HuH-7 (cell line): Measurements from ENCODE around the gene RFX1.
"Not testable (repeated sequence)": the region's sequence is repeated elsewhere in the genome, so short reads cannot be mapped to it uniquely, and the experiment has no call there.

Source experiments
- DNase-seq: peaks from one replicate; pipeline ENCODE4 v3.0.0; 2011; ENCODE audit warnings: low spot score

Gene RFX1

GRCh38 chr19:13934785-13935109, 71.4 kb downstream of the RFX1 start:
- DNase-seq, result no peak

- DNase-seq, result no peak
Measured at GRCh38 chr19:13932911-13933393, 73.2 kb downstream of the RFX1 start.

DNA sequence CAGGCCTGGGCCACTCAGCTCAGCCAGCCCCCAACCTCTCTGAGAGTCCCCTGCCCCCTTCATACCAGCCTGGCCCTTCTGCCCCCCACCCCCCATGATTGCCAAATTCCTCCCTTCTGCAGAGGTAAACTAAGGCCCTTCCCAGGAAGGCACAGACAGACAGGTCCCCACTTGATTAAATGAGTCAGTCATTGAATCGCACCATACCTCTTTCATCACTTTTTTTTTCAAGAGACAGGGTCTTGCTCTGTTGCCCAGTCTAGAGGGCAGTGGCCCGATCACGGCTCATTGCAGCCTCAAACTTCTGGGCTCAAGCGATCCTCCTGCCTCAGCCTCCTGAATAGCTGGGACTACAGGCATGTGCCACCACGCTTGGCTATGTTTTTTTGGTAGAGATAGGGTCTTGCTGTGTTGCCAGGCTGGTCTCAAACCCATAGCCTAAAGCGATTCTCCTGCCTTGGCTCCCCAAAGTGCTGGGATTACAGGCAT, 73.9 kb downstream of the RFX1 start:
- DNase-seq, result no peak

DNA sequence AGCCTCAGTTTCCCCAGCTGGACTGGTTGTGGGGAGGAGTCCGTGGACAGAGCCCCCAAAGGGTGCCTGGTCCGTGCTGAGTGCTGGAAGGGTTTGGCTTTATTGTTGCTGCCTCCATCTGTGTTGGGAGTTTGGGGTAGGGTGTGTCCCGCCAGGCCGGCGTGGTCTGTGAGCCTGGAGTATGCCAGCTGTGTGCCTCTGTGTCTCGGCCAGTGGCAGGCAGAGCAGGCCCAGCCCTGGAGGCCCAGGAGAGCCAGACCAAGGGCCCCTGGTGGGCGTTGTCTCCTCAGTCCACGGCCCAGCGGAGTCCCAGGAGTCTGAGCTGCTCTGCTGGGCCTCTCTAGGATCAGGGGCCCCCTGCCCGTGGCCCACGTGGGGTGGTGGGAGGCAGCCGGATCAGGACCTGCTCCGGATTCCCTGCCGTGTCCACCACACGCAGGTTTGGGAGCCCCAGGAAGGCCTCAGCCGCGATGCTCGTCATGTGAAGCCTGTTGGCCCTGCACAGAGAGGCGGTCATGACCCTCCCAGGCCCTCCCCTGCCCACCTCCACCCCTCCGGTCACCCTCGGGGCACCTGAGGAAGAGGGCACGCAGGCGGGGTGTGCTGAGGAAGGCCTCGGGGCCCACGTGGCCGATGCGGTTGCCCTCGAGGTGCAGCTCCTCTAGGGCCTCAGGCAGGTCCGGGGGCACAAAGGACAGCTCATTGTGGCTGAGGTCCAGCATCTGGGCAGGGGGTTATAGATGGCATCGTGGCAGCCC, 74.5 kb downstream of the RFX1 start:
- DNase-seq, result no peak

GRCh38 chr19:13930402-13930801, 75.7 kb downstream of the RFX1 start:
- DNase-seq, result no peak

- DNase-seq, result no peak
Measured at GRCh38 chr19:13929956-13930355, 76.2 kb downstream of the RFX1 start.

GRCh38 chr19:13929340-13929739, 76.8 kb downstream of the RFX1 start:
- no peak for DNase-seq

DNA sequence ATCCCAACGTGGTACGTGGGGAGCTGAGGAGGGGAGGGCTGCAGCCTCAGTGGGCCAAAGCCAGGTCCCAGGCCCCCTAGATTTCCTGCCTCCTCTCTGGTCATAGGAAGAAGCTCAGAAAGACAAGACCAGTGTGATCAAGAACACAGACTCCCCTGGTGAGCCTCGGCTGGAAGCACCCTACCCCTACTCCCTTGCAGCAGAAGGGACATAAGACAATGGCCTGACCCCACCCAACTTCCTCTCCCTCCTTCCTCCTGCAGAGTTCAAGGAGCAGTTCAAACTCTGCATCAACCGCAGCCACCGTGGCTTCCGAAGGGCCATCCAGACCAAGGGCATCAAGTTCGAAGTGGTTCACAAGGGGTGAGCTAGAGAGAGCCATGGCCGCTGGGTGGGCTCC, 79.4 kb downstream of the RFX1 start:
- no peak for DNase-seq

DNA sequence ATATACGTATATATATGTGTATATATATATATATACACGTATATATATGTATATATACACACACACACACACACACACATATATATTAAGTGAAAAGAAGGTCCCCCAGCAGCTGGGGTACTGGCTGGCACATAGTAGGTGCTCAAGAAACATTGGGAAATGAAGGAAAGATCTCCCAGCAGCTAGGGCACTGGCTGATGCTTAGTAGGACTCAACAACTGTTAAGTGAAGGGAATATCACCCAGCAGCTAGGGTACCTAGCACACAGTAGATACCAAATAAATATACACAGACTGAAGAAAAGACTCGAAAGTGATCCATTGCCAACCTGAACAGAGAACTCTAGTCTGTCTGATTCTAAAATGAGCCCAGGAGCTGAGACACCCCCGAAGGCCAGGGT, 80.1 kb downstream of the RFX1 start:
- DNase-seq, result no peak

DNA sequence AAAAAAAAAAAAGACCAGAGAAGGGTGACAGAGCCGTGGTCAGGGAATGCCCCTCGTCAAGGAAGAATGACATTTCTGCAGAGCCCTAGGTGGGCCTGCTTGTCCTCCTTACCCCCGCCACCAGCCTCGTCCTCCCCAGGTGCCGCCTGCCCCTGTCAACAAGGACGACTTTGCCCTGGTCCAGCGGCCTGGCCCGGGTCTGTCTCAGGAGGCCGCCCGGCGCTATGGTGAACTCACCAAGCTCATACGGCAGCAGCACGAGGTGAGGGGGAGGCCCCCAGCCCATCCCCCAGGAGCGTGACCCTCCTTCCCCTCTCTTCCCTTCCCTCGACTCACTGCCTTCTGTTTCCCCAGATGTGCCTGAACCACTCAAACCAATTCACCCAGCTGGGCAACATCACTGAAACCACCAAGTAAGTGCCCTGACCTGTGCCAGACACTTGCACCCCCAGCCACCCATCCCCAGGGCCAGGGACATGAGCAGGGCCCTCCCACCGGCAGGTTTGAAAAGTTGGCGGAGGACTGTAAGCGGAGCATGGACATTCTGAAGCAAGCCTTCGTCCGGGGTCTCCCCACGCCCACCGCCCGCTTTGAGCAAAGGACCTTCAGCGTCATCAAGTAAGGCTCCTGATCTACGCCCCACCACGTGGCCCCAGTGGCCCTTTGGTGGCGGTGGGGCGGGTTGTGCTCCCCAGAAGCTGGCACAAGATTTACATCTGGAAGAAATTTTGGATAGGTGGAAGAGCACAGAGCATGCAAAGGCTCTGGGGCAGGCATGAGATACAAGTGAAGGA, 82.7 kb downstream of the RFX1 start:
- DNase-seq, result no peak

- not testable (repeated sequence) for DNase-seq
Measured at GRCh38 chr19:13922118-13922517, 84.0 kb downstream of the RFX1 start.

DNA sequence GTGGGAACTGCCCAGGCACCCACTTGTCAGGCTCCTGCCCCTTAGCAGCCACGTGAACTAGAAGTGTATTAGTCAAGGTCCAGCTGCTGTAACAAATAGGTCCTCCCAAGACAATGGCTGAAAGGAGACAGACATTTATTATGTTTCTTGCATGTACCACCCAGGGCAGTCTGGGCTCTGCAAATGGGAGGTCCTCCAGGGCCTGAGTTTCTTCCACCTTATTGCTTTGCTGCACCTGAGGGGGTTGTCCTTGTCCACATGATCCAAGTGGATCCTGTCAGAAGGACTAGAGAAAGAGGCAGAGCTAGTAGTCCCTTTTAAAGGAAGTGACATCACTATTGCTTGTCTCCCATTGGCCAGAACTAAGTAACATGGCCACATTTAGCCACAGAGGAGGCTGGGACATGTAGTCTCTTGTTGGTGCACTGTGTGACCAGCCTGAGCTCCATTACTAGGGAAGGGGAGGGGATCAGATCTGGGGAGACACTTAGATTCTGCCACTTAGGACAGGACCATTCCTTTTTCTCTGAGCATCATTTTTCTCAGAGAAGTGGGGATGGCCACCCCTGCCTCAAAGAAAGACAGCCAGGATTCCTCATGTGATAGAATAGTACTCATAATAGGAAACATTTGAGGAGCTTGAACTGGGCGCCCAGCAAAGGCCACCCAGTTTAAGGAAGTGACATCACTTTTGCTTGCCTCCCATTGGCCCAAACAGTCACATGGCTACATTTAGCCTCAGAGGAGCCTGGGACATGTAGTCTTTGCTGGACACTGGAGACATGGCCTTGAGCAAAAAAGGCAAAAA, 85.0 kb downstream of the RFX1 start:
- no peak for DNase-seq

- no peak for DNase-seq
Measured at GRCh38 chr19:13920524-13920923, 85.6 kb downstream of the RFX1 start.

DNA sequence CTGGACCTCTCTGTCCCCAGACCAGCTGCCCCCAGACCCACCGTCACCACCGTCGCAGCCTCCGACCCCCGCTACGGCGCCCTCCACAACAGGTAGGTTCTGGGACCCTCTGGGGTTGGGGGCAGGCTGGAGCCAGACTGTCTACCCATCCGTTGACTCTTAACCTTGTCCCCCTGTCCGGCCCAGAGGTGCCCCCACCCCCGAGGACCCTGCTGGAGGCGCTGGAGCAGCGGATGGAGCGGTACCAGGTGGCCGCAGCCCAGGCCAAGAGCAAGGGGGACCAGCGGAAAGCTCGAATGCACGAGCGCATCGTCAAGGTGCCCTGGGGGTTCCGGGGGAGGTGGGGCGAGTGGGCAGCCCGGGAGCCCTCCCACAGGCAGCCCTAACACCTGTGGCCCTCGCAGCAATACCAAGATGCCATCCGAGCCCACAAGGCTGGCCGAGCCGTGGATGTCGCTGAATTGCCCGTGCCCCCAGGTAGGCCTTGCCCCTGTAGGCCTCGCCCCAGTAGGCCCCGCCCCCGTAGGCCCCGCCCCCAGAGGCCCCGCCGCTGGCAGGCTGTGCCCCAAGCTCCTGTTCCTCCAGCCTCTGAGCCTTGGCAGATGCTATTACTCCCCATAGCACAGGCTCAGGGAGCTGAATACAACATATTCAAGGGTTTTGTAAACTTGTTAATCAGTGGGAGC, 87.3 kb downstream of the RFX1 start:
- no peak for DNase-seq

DNA sequence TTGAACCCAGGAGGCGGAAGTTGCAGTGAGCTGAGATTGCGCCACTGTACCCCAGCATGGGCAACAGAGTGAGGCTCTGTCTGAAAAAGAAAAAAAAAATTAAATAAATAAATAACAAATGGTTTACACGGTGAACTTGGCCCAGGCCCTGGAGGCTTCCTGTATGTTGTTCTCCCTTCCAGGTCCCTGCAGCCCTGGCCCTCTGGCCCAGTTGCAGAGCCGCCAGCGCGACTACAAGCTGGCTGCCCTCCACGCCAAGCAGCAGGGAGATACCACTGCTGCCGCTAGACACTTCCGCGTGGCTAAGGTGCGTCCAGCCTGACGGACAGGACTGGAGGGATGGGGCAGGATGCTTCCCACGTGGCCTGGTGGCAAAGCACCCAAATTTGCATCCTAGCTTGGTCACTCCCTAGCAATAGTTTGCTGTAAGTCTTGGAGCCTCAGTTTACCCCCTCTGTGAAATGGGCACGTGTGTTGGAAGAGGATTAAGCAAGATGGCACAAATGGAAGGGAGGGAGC, 88.2 kb downstream of the RFX1 start:
- no peak for DNase-seq

DNA sequence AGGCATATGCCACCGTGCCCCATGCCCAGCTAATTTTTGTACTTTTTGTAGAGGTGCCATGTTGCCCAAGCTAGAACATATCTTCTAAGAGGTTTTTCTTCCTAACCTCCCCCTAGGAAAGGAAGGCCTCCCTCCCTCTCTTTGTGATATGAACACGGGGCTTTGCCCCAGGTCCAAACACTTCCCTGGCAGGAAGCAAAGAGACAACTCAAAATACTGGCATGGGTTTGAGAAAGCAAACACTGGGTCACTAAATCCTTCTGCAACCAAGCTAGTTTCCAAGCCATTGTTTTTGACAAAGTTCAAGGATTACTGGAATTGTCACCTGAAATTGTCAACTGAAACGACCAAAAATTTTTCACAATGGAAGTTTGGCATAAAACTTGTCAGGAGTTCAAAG, 91.3 kb downstream of the RFX1 start:
- no peak for DNase-seq

GRCh38 chr19:13913352-13913751, 92.8 kb downstream of the RFX1 start:
- no peak for DNase-seq
